ENCODE data around the gene STK33. TPM values are rescaled to one million over a fixed set of nuclear protein-coding genes. Genes with fewer than 3 reads are reported as not detected.
"Not testable (repeated sequence)": the region's sequence is repeated elsewhere in the genome, so short reads cannot be mapped to it uniquely, and the experiment has no call there.

The STK33 gene
- total RNA-seq, 1 experiment from 2014 or later: 3.9 TPM

DNA sequence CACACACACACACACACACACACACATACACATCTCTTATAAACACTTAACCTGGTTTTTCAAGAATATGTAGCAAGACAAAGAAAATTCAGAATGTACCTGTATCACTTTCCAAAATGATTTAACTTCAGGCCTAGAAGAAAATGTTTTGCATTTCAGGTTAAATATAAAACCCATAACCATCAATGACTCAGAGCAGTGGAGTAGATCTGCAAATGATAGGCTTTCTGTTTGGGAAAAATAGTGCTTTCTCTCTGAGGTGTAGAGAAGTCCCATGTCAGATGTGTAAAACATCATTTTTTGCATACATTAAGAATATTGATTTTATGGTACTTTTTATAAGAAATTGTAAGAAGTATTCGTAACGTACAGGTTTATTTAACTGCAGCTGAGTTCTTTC, 116.9 kb downstream of the STK33 start:
- in situ Hi-C loops (cut with HindIII; ENCODE audit: low pct_unique_long_range_greater_than_20kb, low sequenced_read_pairs): no loop called here
- ChIA-PET POLR2A (interaction anchor here (0.6 kb wide), 1 partner anchor 63 kb away, joined by 4 read pairs; no protein-coding TSS in a partner anchor), CTCF (no interaction called here)
- intact Hi-C loops (cut with micrococcal nuclease; ENCODE audit: unreplicated experiment): no loop called here
- TF ChIP-seq, protein P1, sequence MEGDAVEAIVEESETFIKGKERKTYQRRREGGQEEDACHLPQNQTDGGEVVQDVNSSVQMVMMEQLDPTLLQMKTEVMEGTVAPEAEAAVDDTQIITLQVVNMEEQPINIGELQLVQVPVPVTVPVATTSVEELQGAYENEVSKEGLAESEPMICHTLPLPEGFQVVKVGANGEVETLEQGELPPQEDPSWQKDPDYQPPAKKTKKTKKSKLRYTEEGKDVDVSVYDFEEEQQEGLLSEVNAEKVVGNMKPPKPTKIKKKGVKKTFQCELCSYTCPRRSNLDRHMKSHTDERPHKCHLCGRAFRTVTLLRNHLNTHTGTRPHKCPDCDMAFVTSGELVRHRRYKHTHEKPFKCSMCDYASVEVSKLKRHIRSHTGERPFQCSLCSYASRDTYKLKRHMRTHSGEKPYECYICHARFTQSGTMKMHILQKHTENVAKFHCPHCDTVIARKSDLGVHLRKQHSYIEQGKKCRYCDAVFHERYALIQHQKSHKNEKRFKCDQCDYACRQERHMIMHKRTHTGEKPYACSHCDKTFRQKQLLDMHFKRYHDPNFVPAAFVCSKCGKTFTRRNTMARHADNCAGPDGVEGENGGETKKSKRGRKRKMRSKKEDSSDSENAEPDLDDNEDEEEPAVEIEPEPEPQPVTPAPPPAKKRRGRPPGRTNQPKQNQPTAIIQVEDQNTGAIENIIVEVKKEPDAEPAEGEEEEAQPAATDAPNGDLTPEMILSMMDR (IDR thresholded peaks at IDR 0.05): no peak
- no peak for TF ChIP-seq POLR2AphosphoS5 (IDR thresholded peaks at IDR 0.05; ENCODE audit: low read depth, low read length)
- no peak for TF ChIP-seq SIN3A (IDR thresholded peaks at IDR 0.05; ENCODE audit: borderline replicate concordance, insufficient read depth, low read depth, low read length)
- TF ChIP-seq TCF7L2 (IDR thresholded peaks at IDR 0.05; ENCODE audit: low read depth, low read length): no peak
- TF ChIP-seq, protein P2, sequence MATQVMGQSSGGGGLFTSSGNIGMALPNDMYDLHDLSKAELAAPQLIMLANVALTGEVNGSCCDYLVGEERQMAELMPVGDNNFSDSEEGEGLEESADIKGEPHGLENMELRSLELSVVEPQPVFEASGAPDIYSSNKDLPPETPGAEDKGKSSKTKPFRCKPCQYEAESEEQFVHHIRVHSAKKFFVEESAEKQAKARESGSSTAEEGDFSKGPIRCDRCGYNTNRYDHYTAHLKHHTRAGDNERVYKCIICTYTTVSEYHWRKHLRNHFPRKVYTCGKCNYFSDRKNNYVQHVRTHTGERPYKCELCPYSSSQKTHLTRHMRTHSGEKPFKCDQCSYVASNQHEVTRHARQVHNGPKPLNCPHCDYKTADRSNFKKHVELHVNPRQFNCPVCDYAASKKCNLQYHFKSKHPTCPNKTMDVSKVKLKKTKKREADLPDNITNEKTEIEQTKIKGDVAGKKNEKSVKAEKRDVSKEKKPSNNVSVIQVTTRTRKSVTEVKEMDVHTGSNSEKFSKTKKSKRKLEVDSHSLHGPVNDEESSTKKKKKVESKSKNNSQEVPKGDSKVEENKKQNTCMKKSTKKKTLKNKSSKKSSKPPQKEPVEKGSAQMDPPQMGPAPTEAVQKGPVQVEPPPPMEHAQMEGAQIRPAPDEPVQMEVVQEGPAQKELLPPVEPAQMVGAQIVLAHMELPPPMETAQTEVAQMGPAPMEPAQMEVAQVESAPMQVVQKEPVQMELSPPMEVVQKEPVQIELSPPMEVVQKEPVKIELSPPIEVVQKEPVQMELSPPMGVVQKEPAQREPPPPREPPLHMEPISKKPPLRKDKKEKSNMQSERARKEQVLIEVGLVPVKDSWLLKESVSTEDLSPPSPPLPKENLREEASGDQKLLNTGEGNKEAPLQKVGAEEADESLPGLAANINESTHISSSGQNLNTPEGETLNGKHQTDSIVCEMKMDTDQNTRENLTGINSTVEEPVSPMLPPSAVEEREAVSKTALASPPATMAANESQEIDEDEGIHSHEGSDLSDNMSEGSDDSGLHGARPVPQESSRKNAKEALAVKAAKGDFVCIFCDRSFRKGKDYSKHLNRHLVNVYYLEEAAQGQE (IDR thresholded peaks at IDR 0.05; ENCODE audit: insufficient read depth in 1 of 2, low read depth in 2 of 2, low read length in 1 of 2): no peak
- DNase-seq (ENCODE audit: low read depth, low spot score): no peak
- no peak overlapping the region for H3K27ac ChIP-seq (ENCODE audit: low read length)
- ATAC-seq: no peak
- H3K4me1 ChIP-seq (ENCODE audit: control insufficient read depth, insufficient read depth, low read length): no peaks in the 10 kb centered on the region
- H3K9me3 ChIP-seq (ENCODE audit: control insufficient read depth, insufficient read depth, low read depth, low read length): no peaks in the 10 kb centered on the region
- H3K36me3 ChIP-seq (ENCODE audit: control insufficient read depth, insufficient read depth, low read length): no peaks in the 10 kb centered on the region
- no TSS peak for BruUV-seq (replicated peaks)
- no peak overlapping the region for H3K4me3 ChIP-seq (ENCODE audit: low read depth in 2 of 2, low read length in 2 of 2)
- peaks cover 13% of the 10 kb centered on the region for H3K27me3 ChIP-seq (ENCODE audit: control insufficient read depth, insufficient read depth, low read length)

DNA sequence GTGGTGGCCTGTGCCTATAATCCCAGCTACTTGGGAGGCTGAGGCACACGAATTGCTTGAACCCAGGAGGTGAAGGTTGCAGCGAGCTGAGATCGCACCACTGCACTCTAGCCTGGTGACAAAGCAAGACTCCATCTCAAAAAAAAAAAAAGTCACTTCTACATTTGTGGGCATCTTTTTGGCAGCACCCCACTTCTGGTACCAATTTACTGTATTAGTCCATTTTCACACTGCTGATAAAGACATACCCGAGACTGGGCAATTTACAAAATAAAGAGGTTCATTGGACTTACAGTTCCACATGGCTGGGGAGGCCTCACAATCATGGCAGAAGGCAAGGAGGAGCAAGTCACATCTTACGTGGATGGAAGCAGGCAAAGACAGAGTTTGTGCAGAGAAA, 126.2 kb downstream of the STK33 start:
- H3K36me3 ChIP-seq (ENCODE audit: control insufficient read depth, insufficient read depth, low read length); POLR2A ChIA-PET; BruUV-seq (replicated peaks); H3K4me1 ChIP-seq (ENCODE audit: control insufficient read depth, insufficient read depth, low read length); ATAC-seq; CTCF ChIA-PET; H3K9me3 ChIP-seq (ENCODE audit: control insufficient read depth, insufficient read depth, low read depth, low read length); H3K4me3 ChIP-seq (ENCODE audit: low read depth in 2 of 2, low read length in 2 of 2); DNase-seq (ENCODE audit: low read depth, low spot score); intact Hi-C loops (cut with micrococcal nuclease; ENCODE audit: unreplicated experiment); H3K27ac ChIP-seq (ENCODE audit: low read length); in situ Hi-C loops (cut with HindIII; ENCODE audit: low pct_unique_long_range_greater_than_20kb, low sequenced_read_pairs); H3K27me3 ChIP-seq (ENCODE audit: control insufficient read depth, insufficient read depth, low read length): not testable (repeated sequence)

GRCh38 chr11:8467356-8467755, 126.7 kb downstream of the STK33 start:
- BruUV-seq (replicated peaks): not testable (repeated sequence)

DNA sequence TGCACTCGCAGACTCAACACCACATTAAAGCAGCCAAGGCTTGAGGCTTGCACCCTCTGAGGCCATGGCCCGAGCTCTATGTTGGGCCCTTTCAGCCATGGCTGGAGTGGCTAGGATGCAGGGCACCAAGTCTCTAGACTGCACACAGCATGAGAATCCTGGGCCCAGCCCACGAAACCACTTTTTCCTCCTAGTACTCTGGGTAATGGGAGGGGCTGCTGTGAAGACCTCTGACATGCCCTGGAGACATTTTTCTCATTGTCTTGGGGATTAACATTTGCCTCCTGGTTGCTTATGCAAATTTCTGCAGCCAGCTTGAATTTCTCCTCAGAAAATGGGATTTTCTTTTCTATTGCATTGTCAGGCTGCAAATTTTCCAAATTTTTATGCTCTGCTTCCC, 127.1 kb downstream of the STK33 start:
- POLR2A ChIA-PET; BruUV-seq (replicated peaks); H3K9me3 ChIP-seq (ENCODE audit: control insufficient read depth, insufficient read depth, low read depth, low read length); DNase-seq (ENCODE audit: low read depth, low spot score); ATAC-seq; H3K27ac ChIP-seq (ENCODE audit: low read length); H3K27me3 ChIP-seq (ENCODE audit: control insufficient read depth, insufficient read depth, low read length); in situ Hi-C loops (cut with HindIII; ENCODE audit: low pct_unique_long_range_greater_than_20kb, low sequenced_read_pairs); H3K36me3 ChIP-seq (ENCODE audit: control insufficient read depth, insufficient read depth, low read length); CTCF ChIA-PET; intact Hi-C loops (cut with micrococcal nuclease; ENCODE audit: unreplicated experiment); H3K4me1 ChIP-seq (ENCODE audit: control insufficient read depth, insufficient read depth, low read length); H3K4me3 ChIP-seq (ENCODE audit: low read depth in 2 of 2, low read length in 2 of 2): not testable (repeated sequence)

More at GRCh38 chr11:8467356-8467755, 126.7 kb downstream of the STK33 start:
- H3K4me1 ChIP-seq (ENCODE audit: control insufficient read depth, insufficient read depth, low read length); POLR2A ChIA-PET; ATAC-seq; H3K9me3 ChIP-seq (ENCODE audit: control insufficient read depth, insufficient read depth, low read depth, low read length); DNase-seq (ENCODE audit: low read depth, low spot score); CTCF ChIA-PET; intact Hi-C loops (cut with micrococcal nuclease; ENCODE audit: unreplicated experiment); H3K27ac ChIP-seq (ENCODE audit: low read length); H3K4me3 ChIP-seq (ENCODE audit: low read depth in 2 of 2, low read length in 2 of 2); H3K36me3 ChIP-seq (ENCODE audit: control insufficient read depth, insufficient read depth, low read length); H3K27me3 ChIP-seq (ENCODE audit: control insufficient read depth, insufficient read depth, low read length); in situ Hi-C loops (cut with HindIII; ENCODE audit: low pct_unique_long_range_greater_than_20kb, low sequenced_read_pairs): not testable (repeated sequence)

Measured in Panc1 (cell line).